Neuronal stem cell (in vitro differentiated cells): ENCODE results near the gene SMCO1. TPM values are rescaled to one million over a fixed set of nuclear protein-coding genes. Genes with fewer than 3 reads are reported as not detected.
"Not testable (repeated sequence)": the region's sequence is repeated elsewhere in the genome, so short reads cannot be mapped to it uniquely, and the experiment has no call there.

Source experiments
- DNase-seq: peaks from one replicate; pipeline ENCODE4 v3.0.0-alpha.2; 2013; ENCODE audit warnings: low spot score
- H2AFZ ChIP-seq: one replicate; pipeline ENCODE4 v1.6.1; 2013; ENCODE audit warnings: mild to moderate bottlenecking, low read length, inconsistent platforms
- H2AK5ac ChIP-seq: 2 replicates; pipeline ENCODE4 v1.6.1; 2013; ENCODE audit warnings: low read depth, mild to moderate bottlenecking, inconsistent platforms, low read length, moderate library complexity, mixed read lengths
- H2BK120ac ChIP-seq: 2 replicates; pipeline ENCODE4 v1.6.1; 2013; ENCODE audit warnings: low read depth, mild to moderate bottlenecking, inconsistent platforms, low read length, moderate library complexity, mixed read lengths
- H2BK12ac ChIP-seq: one replicate; pipeline ENCODE4 v1.6.1; 2013; ENCODE audit warnings: low read length, inconsistent platforms
- H2BK15ac ChIP-seq: 2 replicates; pipeline ENCODE4 v1.6.1; 2013; ENCODE audit warnings: mild to moderate bottlenecking, low read length, inconsistent platforms, mixed read lengths
- H2BK5ac ChIP-seq: one replicate; pipeline ENCODE4 v1.6.1; 2013; ENCODE audit warnings: inconsistent platforms, mild to moderate bottlenecking, low read length, moderate library complexity
- H3K14ac ChIP-seq: one replicate; pipeline ENCODE4 v1.6.1; 2013; ENCODE audit warnings: low read length, inconsistent platforms
- H3K18ac ChIP-seq: 2 replicates; pipeline ENCODE4 v1.6.1; 2013; ENCODE audit warnings: low read length, inconsistent platforms
- H3K23ac ChIP-seq: 2 replicates; pipeline ENCODE4 v1.6.1; 2013; ENCODE audit warnings: low read depth, mild to moderate bottlenecking, mixed read lengths, low read length, inconsistent platforms; ENCODE audit not compliant: poor library complexity
- H3K27ac ChIP-seq: replicated peaks from 3 replicates; pipeline ENCODE4 v1.5.1; 2013; ENCODE audit warnings: low read length, inconsistent platforms
- H3K27me3 ChIP-seq, 3 experiments: 2 replicates each; pipeline ENCODE4 v1.6.1; 2013; ENCODE audit warnings: low read length in 3 of 3, mild to moderate bottlenecking in 2 of 3, inconsistent platforms in 1 of 3, low read depth in 1 of 3, mixed read lengths in 1 of 3, moderate library complexity in 1 of 3; ENCODE audit not compliant: control insufficient read depth in 3 of 3, insufficient read depth in 3 of 3
- H3K36me3 ChIP-seq, 2 donors: replicated peaks in 1 of 2; 2 replicates each; pipeline ENCODE4 v1.6.1; 2013; ENCODE audit warnings: low read length in 2 of 2; ENCODE audit not compliant: control insufficient read depth in 2 of 2, insufficient read depth in 2 of 2
- H3K4ac ChIP-seq: 2 replicates; pipeline ENCODE4 v1.6.1; 2013; ENCODE audit warnings: inconsistent platforms, mild to moderate bottlenecking, low read length, moderate library complexity
- H3K4me1 ChIP-seq, 2 donors: 1 replicate in 1 of 2; 2 replicates in 1 of 2; pipeline ENCODE4 v1.6.1; 2013; ENCODE audit warnings: low read length in 2 of 2, low read depth in 1 of 2; ENCODE audit not compliant: control insufficient read depth in 2 of 2, insufficient read depth in 1 of 2
- H3K4me2 ChIP-seq: one replicate; pipeline ENCODE4 v1.6.1; 2013; ENCODE audit warnings: mild to moderate bottlenecking, low read length, inconsistent platforms; ENCODE audit not compliant: insufficient read depth, poor library complexity, severe bottlenecking
- H3K4me3 ChIP-seq, 2 donors: 2 replicates each; pipeline ENCODE4 v1.5.1; 2013; ENCODE audit warnings: low read length in 2 of 2, mild to moderate bottlenecking in 2 of 2, inconsistent platforms in 1 of 2, moderate library complexity in 1 of 2
- H3K79me1 ChIP-seq: one replicate; pipeline ENCODE4 v1.6.1; 2013; ENCODE audit warnings: low read depth, mild to moderate bottlenecking, inconsistent platforms, low read length, moderate library complexity
- H3K9ac ChIP-seq: one replicate; pipeline ENCODE4 v1.6.1; 2013; ENCODE audit warnings: mild to moderate bottlenecking, low read depth, low read length, inconsistent platforms; ENCODE audit not compliant: poor library complexity
- H3K9me3 ChIP-seq, 2 donors: replicated peaks in 1 of 2; 2 replicates each; pipeline versions ENCODE3 to v1.6.1; 2013; ENCODE audit warnings: low read length in 2 of 2, mild to moderate bottlenecking in 2 of 2, inconsistent platforms in 1 of 2, low read depth in 1 of 2, mixed read lengths in 1 of 2, moderate library complexity in 1 of 2; ENCODE audit not compliant: control insufficient read depth in 2 of 2, insufficient read depth in 1 of 2
- H4K8ac ChIP-seq: one replicate; pipeline ENCODE4 v1.6.1; 2013; ENCODE audit warnings: low read depth, mild to moderate bottlenecking, inconsistent platforms, low read length, moderate library complexity
- H4K91ac ChIP-seq: one replicate; pipeline ENCODE4 v1.6.1; 2013; ENCODE audit warnings: low read length, low read depth, mild to moderate bottlenecking, inconsistent platforms; ENCODE audit not compliant: poor library complexity
- WGBS, 2 donors: extraction: QIAGEN DNeasy Blood & Tissue Kit; methylation state at CpG; one replicate each; pipeline ENCODE4 v1.1.7; 2013; ENCODE audit warnings: missing lambda C conversion rate in 2 of 2, mixed read lengths in 1 of 2; ENCODE audit not compliant: insufficient read length in 2 of 2, insufficient replicate concordance in 1 of 2; ENCODE audit errors: extremely low coverage in 2 of 2; 5-methylcytosine and 5-hydroxymethylcytosine counted together
- small RNA-seq: library from polyadenylated mRNA; stranded (forward); fragments of <200 nt; extraction: miRNeasy Mini kit (QIAGEN cat#:217004); gene quantifications from one replicate; pipeline ENCODE3, GENCODE V24; 2013; ENCODE audit not compliant: insufficient read depth

The SMCO1 gene

DNA sequence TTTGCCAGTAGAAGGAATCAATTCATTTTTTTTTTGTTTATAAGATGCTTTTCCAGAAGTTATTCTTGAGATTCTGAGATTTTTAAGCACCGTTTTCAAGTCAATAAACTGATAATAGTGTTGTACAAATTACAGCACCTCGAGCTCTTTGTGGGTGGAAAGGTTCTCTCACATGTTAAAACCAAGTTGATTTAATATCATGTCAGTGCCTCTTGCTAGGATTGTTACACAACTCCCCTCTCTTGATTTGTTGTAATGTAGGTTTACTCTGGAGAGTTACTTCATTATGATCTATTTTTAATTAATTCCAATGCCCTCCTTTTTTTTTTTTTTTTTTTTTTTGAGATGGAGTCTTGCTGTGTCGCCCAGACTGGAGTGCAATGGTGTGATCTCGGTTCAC lies 57.1 kb downstream of the SMCO1 start:
- whole genome bisulfite sequencing, 2 donors, result no CpG with 5 or more reads among the region's 4 CpGs
- no peak overlapping the region for H2BK120ac ChIP-seq
- no peak overlapping the region for H2BK5ac ChIP-seq
- H3K4me3 ChIP-seq, result no peak overlapping the region
- no peak overlapping the region for H4K8ac ChIP-seq
- no peak overlapping the region for H3K18ac ChIP-seq
- H3K4me1 ChIP-seq, result no peaks in the 10 kb centered on the region
- H3K79me1 ChIP-seq, result peaks cover 1% of the 10 kb centered on the region
- H3K36me3 ChIP-seq, result peaks cover 0 to 2% of the 10 kb centered on the region in 2 donors
- no peak overlapping the region for H2BK12ac ChIP-seq
- H3K27me3 ChIP-seq, result no peaks in the 10 kb centered on the region
- no peak overlapping the region for H2BK15ac ChIP-seq
- no peak overlapping the region for H3K27ac ChIP-seq
- H3K23ac ChIP-seq, result no peak overlapping the region
- no peaks in the 10 kb centered on the region for H3K9me3 ChIP-seq
- H3K4me2 ChIP-seq, result no peak overlapping the region
- H2AK5ac ChIP-seq, result no peak overlapping the region
- H3K14ac ChIP-seq, result no peak overlapping the region
- no peak overlapping the region for H3K4ac ChIP-seq
- no peak for DNase-seq
- no peak overlapping the region for H2AFZ ChIP-seq
- H3K9ac ChIP-seq, result no peak overlapping the region
- no peak overlapping the region for H4K91ac ChIP-seq

DNA sequence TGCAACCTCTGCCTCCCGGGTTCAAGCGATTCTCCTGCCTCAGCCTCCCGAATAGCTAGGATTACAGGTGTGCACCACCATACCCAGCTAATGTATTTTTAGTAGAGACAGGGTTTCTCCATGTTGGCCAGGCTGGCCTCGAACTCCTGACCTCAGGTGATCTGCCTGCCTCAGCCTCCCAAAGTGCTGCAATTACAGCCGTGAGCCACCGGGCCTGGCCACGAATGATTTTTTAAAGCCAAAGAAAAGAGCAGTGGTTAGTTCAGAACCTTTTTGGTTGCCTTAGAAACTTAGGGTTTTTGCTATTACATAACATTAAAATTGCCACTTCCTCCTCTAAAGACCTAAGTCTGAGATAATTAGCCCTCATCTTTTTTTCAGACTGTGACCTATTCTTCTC lies 57.7 kb downstream of the SMCO1 start:
- not testable (repeated sequence) for H3K27ac ChIP-seq, H3K4me3 ChIP-seq, H2AK5ac ChIP-seq, H4K91ac ChIP-seq, H3K27me3 ChIP-seq, H4K8ac ChIP-seq, H3K79me1 ChIP-seq, H3K4ac ChIP-seq, H3K9ac ChIP-seq, H3K36me3 ChIP-seq, H3K9me3 ChIP-seq, H3K23ac ChIP-seq, H3K14ac ChIP-seq, H2AFZ ChIP-seq, H3K4me1 ChIP-seq, H2BK12ac ChIP-seq, H3K18ac ChIP-seq, H3K4me2 ChIP-seq, H2BK15ac ChIP-seq, H2BK5ac ChIP-seq, DNase-seq, H2BK120ac ChIP-seq
- WGBS, 2 donors, result no CpG with 5 or more reads among the region's 7 CpGs

Small RNAs within 50 kb of the gene (small RNA-seq; reads per million reads assigned to genes)
- not detected for gene RPS29P3
